ENCODE measurements around the gene HOXA4. TPM values are rescaled to one million over a fixed set of nuclear protein-coding genes. Genes with fewer than 3 reads are reported as not detected.

The HOXA4 gene
- total RNA-seq, 2 experiments from 2014 or later, result 0.25 TPM; not detected in 1

- Mint-ChIP-seq H3K27me3 (peaks cover 10% of the 10 kb centered on the region), H3K27ac (no peak overlapping the region), H3K4me3 (no peak overlapping the region), H3K4me1 (ENCODE audit: low read depth) (no peaks in the 10 kb centered on the region), H3K9me3 (no peaks in the 10 kb centered on the region), H3K36me3 (ENCODE audit: low read depth) (no peaks in the 10 kb centered on the region)
- intact Hi-C loops (cut with micrococcal nuclease), result no loop called here
- CTCF ChIA-PET, result no interaction called here
- ATAC-seq (no peak), DNase-seq (no peak)
- POLR2A ChIA-PET, result no interaction called here
- TF ChIP-seq CTCF (IDR thresholded peaks at IDR 0.05), result no peak
These were observed 7.5 kb downstream of the HOXA4 start for GRCh38 chr7:27123007-27123476.

GRCh38 chr7:27122077-27122910, 8.3 kb downstream of the HOXA4 start:
- CTCF ChIA-PET, result no interaction called here
- POLR2A ChIA-PET, result interaction anchor here (0.6 kb wide), 1 partner anchor 13 kb away, joined by 3 read pairs; no protein-coding TSS in a partner anchor
- no peak for ATAC-seq
- H3K27me3 Mint-ChIP-seq, result peaks cover 8% of the 10 kb centered on the region
- no peaks in the 10 kb centered on the region for H3K4me1 Mint-ChIP-seq (ENCODE audit: low read depth)
- no peak overlapping the region for H3K27ac Mint-ChIP-seq
- no peak overlapping the region for H3K4me3 Mint-ChIP-seq
- intact Hi-C loops (cut with micrococcal nuclease), result no loop called here
- DNase-seq, result no peak
- H3K9me3 Mint-ChIP-seq, result no peaks in the 10 kb centered on the region
- H3K36me3 Mint-ChIP-seq (ENCODE audit: low read depth), result no peaks in the 10 kb centered on the region
- no peak for TF ChIP-seq CTCF (IDR thresholded peaks at IDR 0.05)

GRCh38 chr7:27121684-27122076, 8.9 kb downstream of the HOXA4 start:
- Mint-ChIP-seq H3K9me3 (no peaks in the 10 kb centered on the region), H3K4me3 (no peak overlapping the region), H3K27me3 (peaks cover 7% of the 10 kb centered on the region), H3K4me1 (ENCODE audit: low read depth) (no peaks in the 10 kb centered on the region), H3K27ac (no peak overlapping the region), H3K36me3 (ENCODE audit: low read depth) (no peaks in the 10 kb centered on the region)
- ChIA-PET POLR2A (interaction anchor here (0.6 kb wide), 1 partner anchor 14 kb away, joined by 3 read pairs; no protein-coding TSS in a partner anchor), CTCF (no interaction called here)
- DNase-seq, result no peak
- no peak for TF ChIP-seq CTCF (IDR thresholded peaks at IDR 0.05)
- intact Hi-C loops (cut with micrococcal nuclease), result no loop called here
- ATAC-seq, result no peak

GRCh38 chr7:27119412-27119911, 11.1 kb downstream of the HOXA4 start:
- ChIA-PET POLR2A (interaction anchor here (0.6 kb wide), 1 partner anchor 692 kb away, joined by 3 read pairs; no protein-coding TSS in a partner anchor), CTCF (interaction anchor here (1.0 to 1.2 kb wide), 2 partner anchors 14 to 452 kb away, joined by 3 read pairs; no protein-coding TSS in a partner anchor)
- DNase-seq (no peak), ATAC-seq (no peak)
- H3K27ac Mint-ChIP-seq, result no peak overlapping the region
- no peaks in the 10 kb centered on the region for H3K4me1 Mint-ChIP-seq (ENCODE audit: low read depth)
- H3K27me3 Mint-ChIP-seq, result no peaks in the 10 kb centered on the region
- H3K9me3 Mint-ChIP-seq, result no peaks in the 10 kb centered on the region
- no peak for TF ChIP-seq CTCF (IDR thresholded peaks at IDR 0.05)
- no peaks in the 10 kb centered on the region for H3K36me3 Mint-ChIP-seq (ENCODE audit: low read depth)
- intact Hi-C loops (cut with micrococcal nuclease), result no loop called here
- no peak overlapping the region for H3K4me3 Mint-ChIP-seq

- no peak overlapping the region for H3K4me3 Mint-ChIP-seq
- no peaks in the 10 kb centered on the region for H3K4me1 Mint-ChIP-seq (ENCODE audit: low read depth)
- no peaks in the 10 kb centered on the region for H3K9me3 Mint-ChIP-seq
- ChIA-PET POLR2A (no interaction called here), CTCF (interaction anchor here (1.0 kb wide), 1 partner anchor 32 kb away, joined by 3 read pairs; no protein-coding TSS in a partner anchor)
- intact Hi-C loops (cut with micrococcal nuclease), result no loop called here
- H3K27ac Mint-ChIP-seq, result no peak overlapping the region
- no peaks in the 10 kb centered on the region for H3K27me3 Mint-ChIP-seq
- DNase-seq, result no peak
- no peaks in the 10 kb centered on the region for H3K36me3 Mint-ChIP-seq (ENCODE audit: low read depth)
- no peak for TF ChIP-seq CTCF (IDR thresholded peaks at IDR 0.05)
- no peak for ATAC-seq
These were observed 12.0 kb downstream of the HOXA4 start for GRCh38 chr7:27118580-27118979.
